T-cell (primary cell): ENCODE results near the gene POLN. TPM values are rescaled to one million over a fixed set of nuclear protein-coding genes. Genes with fewer than 3 reads are reported as not detected.
"Not testable (repeated sequence)": the region's sequence is repeated elsewhere in the genome, so short reads cannot be mapped to it uniquely, and the experiment has no call there.

ENCODE experiments used
- ATAC-seq, 4 experiments: fragments of 200-7000 bp in 3 of 4; fragments of 150-1000 bp in 1 of 4; cut with Tn5 transposase; replicated peaks in 1 of 4; 1 replicate in 3 of 4; 2 replicates in 1 of 4; pipeline ENCODE4 v1.10.0; 2021; ENCODE audit warnings: moderate library complexity in 3 of 4, mild to moderate bottlenecking in 2 of 4, moderate number of reproducible peaks in 1 of 4
- CTCF ChIA-PET, 2 donors: fragments of 300-600 bp; sonication (Branson Sonifier 250); formaldehyde crosslinking; loops; one replicate each; lab custom pipeline; 2022; ENCODE audit warnings: antibody characterized with exemption in 2 of 2; lab: Charles Lee
- POLR2A ChIA-PET, 2 donors: fragments of 300-600 bp; sonication (Branson Sonifier 250); formaldehyde crosslinking; loops; one replicate each; lab custom pipeline; 2022; ENCODE audit warnings: antibody characterized with exemption in 2 of 2; lab: Charles Lee
- DNase-seq, 35 experiments: peaks; one replicate each; pipeline versions ENCODE4 v3.0.0 to v3.0.0-alpha.2; 2013 to 2023
- H3K27ac ChIP-seq: one replicate; pipeline ENCODE4 v1.5.1; 2013; ENCODE audit warnings: low read length
- H3K27me3 ChIP-seq, 2 experiments: replicated peaks in 1 of 2; 1 replicate in 1 of 2; 2 replicates in 1 of 2; pipeline versions ENCODE4 v1.6.1 to v1.7.0; 2013; ENCODE audit warnings: low read length in 1 of 2, mixed read lengths in 1 of 2; ENCODE audit not compliant: control insufficient read depth in 2 of 2, insufficient read depth in 2 of 2; ENCODE audit errors: extremely low read depth in 1 of 2
- H3K36me3 ChIP-seq, 2 donors: 1 replicate in 1 of 2; 2 replicates in 1 of 2; pipeline versions ENCODE4 v1.6.1 to v1.7.0; 2013; ENCODE audit warnings: low read length in 1 of 2; ENCODE audit not compliant: control insufficient read depth in 2 of 2, insufficient read depth in 1 of 2; ENCODE audit errors: extremely low read depth in 1 of 2
- H3K4me1 ChIP-seq, 2 experiments: 1 replicate in 1 of 2; 2 replicates in 1 of 2; pipeline versions ENCODE4 v1.6.1 to v1.7.0; 2013; ENCODE audit warnings: low read length in 2 of 2, mixed read lengths in 1 of 2; ENCODE audit not compliant: insufficient read depth in 2 of 2, control insufficient read depth in 1 of 2; ENCODE audit errors: extremely low read depth in 1 of 2
- H3K4me3 ChIP-seq, 2 donors: 1 replicate in 1 of 2; 2 replicates in 1 of 2; pipeline versions ENCODE4 v1.5.1 to v1.7.0; 2013; ENCODE audit warnings: mild to moderate bottlenecking in 2 of 2, low read length in 1 of 2, moderate library complexity in 1 of 2; ENCODE audit not compliant: control insufficient read depth in 1 of 2; ENCODE audit errors: extremely low read depth in 1 of 2
- H3K9me3 ChIP-seq: 2 replicates; pipeline ENCODE4 v1.7.0; 2013
- H3K27ac Mint-ChIP-seq, 2 donors: one replicate each; pipeline ENCODE4 v1.8.0; 2020 to 2021; ENCODE audit warnings: mild to moderate bottlenecking in 2 of 2, mixed read lengths in 2 of 2
- H3K27me3 Mint-ChIP-seq, 2 donors: one replicate each; pipeline ENCODE4 v1.8.0; 2021 to 2022; ENCODE audit warnings: mixed read lengths in 2 of 2
- H3K36me3 Mint-ChIP-seq: one replicate; pipeline ENCODE4 v1.8.0; 2021; ENCODE audit warnings: mixed read lengths
- H3K4me1 Mint-ChIP-seq, 3 donors: one replicate each; pipeline ENCODE4 v1.8.0; 2020 to 2022; ENCODE audit warnings: mixed read lengths in 3 of 3, mild to moderate bottlenecking in 1 of 3
- H3K4me3 Mint-ChIP-seq, 3 donors: one replicate each; pipeline ENCODE4 v1.8.0; 2020 to 2022; ENCODE audit warnings: mild to moderate bottlenecking in 3 of 3, mixed read lengths in 3 of 3, moderate library complexity in 3 of 3
- H3K9me3 Mint-ChIP-seq, 3 donors: one replicate each; pipeline ENCODE4 v1.8.0; 2020 to 2022; ENCODE audit warnings: mixed read lengths in 3 of 3
- WGBS: methylation state at CpG from one replicate; pipeline ENCODE4 v1.1.5; 2013; ENCODE audit warnings: missing lambda C conversion rate; ENCODE audit not compliant: insufficient coverage; 5-methylcytosine and 5-hydroxymethylcytosine counted together
- total RNA-seq, 35 experiments: library from RNA in 6 of 35; stranded (reverse) in 6 of 35; fragments of 120-200 nt in 1 of 35; gene quantifications; one replicate each; pipeline versions ENCODE4 v1.2.1 to v1.2.4 and lab custom pipeline; 2013 to 2026

Gene POLN
- total RNA-seq, 5 donors from 2014 or later (not counting 1 experiment from before 2014, with no cell fraction given): 2.5 to 3.7 (median 2.7) TPM

- no peak for ATAC-seq
- H3K27me3 Mint-ChIP-seq: no peaks in the 10 kb centered on the region
- 93% methylated on average over 15 of the region's 30 CpGs for WGBS
Observed at GRCh38 chr4:2276581-2277325, 34.8 kb upstream of the POLN start.

GRCh38 chr4:2275546-2276251 is 33.8 kb upstream of the POLN start:
- Mint-ChIP-seq H3K9me3 (no peaks in the 10 kb centered on the region), H3K4me1 (peaks cover 3 to 9% (median 6%) of the 10 kb centered on the region in 3 donors), H3K27me3 (no peaks in the 10 kb centered on the region), H3K4me3 (no peak overlapping the region), H3K36me3 (peaks cover 11% of the 10 kb centered on the region), H3K27ac (no peak overlapping the region)
- no peaks in the 10 kb centered on the region for H3K9me3 ChIP-seq
- no peak overlapping the region for H3K27ac ChIP-seq
- H3K27me3 ChIP-seq: no peaks in the 10 kb centered on the region
- ChIA-PET CTCF (no interaction called here), POLR2A (no interaction called here)
- H3K36me3 ChIP-seq: peaks cover 0 to 9% of the 10 kb centered on the region in 2 donors
- H3K4me3 ChIP-seq: no peak overlapping the region
- 95% methylated on average over 41 of the region's 44 CpGs for WGBS
- DNase-seq (no peak), ATAC-seq (no peak)
- H3K4me1 ChIP-seq: peaks cover 0 to 10% of the 10 kb centered on the region in 2 experiments

More at GRCh38 chr4:2276581-2277325, 34.8 kb upstream of the POLN start:
- H3K4me3 ChIP-seq: no peak overlapping the region
- no peaks in the 10 kb centered on the region for H3K9me3 ChIP-seq
- peaks cover 10 to 20% of the 10 kb centered on the region in 2 experiments for H3K4me1 ChIP-seq
- Mint-ChIP-seq H3K4me3 (no peak overlapping the region), H3K27ac (no peak overlapping the region), H3K36me3 (peaks cover 11% of the 10 kb centered on the region), H3K9me3 (no peaks in the 10 kb centered on the region), H3K4me1 (peaks cover 13 to 20% (median 17%) of the 10 kb centered on the region in 3 donors)
- ChIA-PET POLR2A (no interaction called here), CTCF (no interaction called here)
- no peak for DNase-seq
- peaks cover 0 to 3% of the 10 kb centered on the region in 2 donors for H3K36me3 ChIP-seq
- no peaks in the 10 kb centered on the region for H3K27me3 ChIP-seq
- H3K27ac ChIP-seq: no peak overlapping the region

- 94% methylated on average over 10 of the region's 10 CpGs for WGBS
- not testable (repeated sequence) for H3K27me3 ChIP-seq
Observed at GRCh38 chr4:2275044-2275397, 33.1 kb upstream of the POLN start.

GRCh38 chr4:2274320-2275043 is 32.6 kb upstream of the POLN start:
- H3K27ac Mint-ChIP-seq: no peak overlapping the region
- ChIA-PET CTCF (no interaction called here), POLR2A (interaction anchor here in 1 of 2 donors (0.6 kb wide), 1 partner anchor 36 kb away, joined by 3 read pairs; no protein-coding TSS in a partner anchor)
- Histone ChIP-seq H3K4me1 (peaks cover 0 to 3% of the 10 kb centered on the region in 2 experiments), H3K27ac (no peak overlapping the region), H3K9me3 (no peaks in the 10 kb centered on the region), H3K36me3 (peaks cover 0 to 9% of the 10 kb centered on the region in 2 donors), H3K27me3 (no peaks in the 10 kb centered on the region), H3K4me3 (no peak overlapping the region)
- 92% methylated on average over 17 of the region's 21 CpGs for WGBS
- H3K36me3 Mint-ChIP-seq: peaks cover 13% of the 10 kb centered on the region
- H3K27me3 Mint-ChIP-seq: no peaks in the 10 kb centered on the region
- H3K4me3 Mint-ChIP-seq: no peak overlapping the region
- H3K9me3 Mint-ChIP-seq: no peaks in the 10 kb centered on the region
- H3K4me1 Mint-ChIP-seq: peaks cover 0 to 3% (median 0%) of the 10 kb centered on the region in 3 donors
- ATAC-seq: no peak
- no peak for DNase-seq

More at GRCh38 chr4:2275044-2275397, 33.1 kb upstream of the POLN start:
- H3K4me1 ChIP-seq, H3K27me3 Mint-ChIP-seq, CTCF ChIA-PET, H3K4me1 Mint-ChIP-seq, H3K4me3 Mint-ChIP-seq, DNase-seq, H3K27ac Mint-ChIP-seq, H3K9me3 ChIP-seq, ATAC-seq, H3K9me3 Mint-ChIP-seq, H3K36me3 ChIP-seq, H3K4me3 ChIP-seq, H3K27ac ChIP-seq: not testable (repeated sequence)
- POLR2A ChIA-PET: interaction anchor here in 1 of 2 donors (0.6 kb wide), 1 partner anchor 37 kb away, joined by 3 read pairs; no protein-coding TSS in a partner anchor
- H3K36me3 Mint-ChIP-seq: peaks cover 13% of the 10 kb centered on the region

- Mint-ChIP-seq H3K27ac (no peak overlapping the region), H3K36me3 (peaks cover 13% of the 10 kb centered on the region), H3K27me3 (no peaks in the 10 kb centered on the region), H3K4me1 (peaks cover 0 to 3% (median 0%) of the 10 kb centered on the region in 3 donors), H3K9me3 (no peaks in the 10 kb centered on the region), H3K4me3 (no peak overlapping the region)
- no peaks in the 10 kb centered on the region for H3K27me3 ChIP-seq
- no peak overlapping the region for H3K27ac ChIP-seq
- CTCF ChIA-PET: no interaction called here
- ATAC-seq: no peak
- H3K9me3 ChIP-seq: no peaks in the 10 kb centered on the region
- WGBS: 90% methylated on average over 17 of the region's 24 CpGs
- peaks cover 0 to 3% of the 10 kb centered on the region in 2 experiments for H3K4me1 ChIP-seq
- POLR2A ChIA-PET: interaction anchor here in 1 of 2 donors (0.5 kb wide), 1 partner anchor 19 kb away, joined by 6 read pairs; no protein-coding TSS in a partner anchor
- no peak for DNase-seq
- peaks cover 0 to 9% of the 10 kb centered on the region in 2 donors for H3K36me3 ChIP-seq
- no peak overlapping the region for H3K4me3 ChIP-seq
Observed at GRCh38 chr4:2273657-2274319, 31.9 kb upstream of the POLN start.
